Keratinocyte (primary cell): ENCODE data around the gene PARD3B.

Source experiments
- EZH2 ChIP-seq: IDR thresholded peaks from one replicate; pipeline ENCODE4 v1.6.1; 2012; ENCODE audit warnings: inconsistent platforms, mild to moderate bottlenecking, low read length, moderate library complexity
- TF ChIP-seq, protein P1 (sequence below), 3 experiments: IDR thresholded peaks in 1 of 3; conservative IDR thresholded peaks in 1 of 3; optimal IDR thresholded peaks in 1 of 3; 2 replicates in 2 of 3; 3 replicates in 1 of 3; pipeline versions ENCODE3 to v1.5.1; 2011; ENCODE audit warnings: low read length in 3 of 3, mild to moderate bottlenecking in 3 of 3, moderate library complexity in 2 of 3, control low read depth in 1 of 3, inconsistent platforms in 1 of 3; ENCODE audit not compliant: insufficient read depth in 2 of 3; ENCODE audit errors: extremely low read depth in 1 of 3

DNA sequence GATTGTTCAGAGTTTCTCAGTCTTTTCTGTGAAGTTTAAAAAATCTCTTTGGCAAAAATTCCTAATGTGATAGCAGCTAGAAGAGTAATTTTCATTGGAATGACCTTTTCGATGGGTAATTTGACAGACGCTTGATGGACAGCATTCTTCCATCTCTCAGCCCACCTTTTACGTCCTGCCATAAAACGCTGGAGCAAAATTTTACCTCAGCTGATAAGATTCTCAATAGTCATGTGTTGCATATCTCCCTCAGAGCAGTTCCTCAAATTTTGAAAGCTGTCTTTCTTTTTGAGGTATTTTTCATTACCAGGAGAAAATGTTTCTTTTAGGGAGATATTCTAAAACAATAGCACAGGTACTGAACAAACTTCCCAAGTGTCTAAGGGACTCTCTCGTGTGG, 441.4 kb downstream of the PARD3B start:
- TF ChIP-seq, protein P1, sequence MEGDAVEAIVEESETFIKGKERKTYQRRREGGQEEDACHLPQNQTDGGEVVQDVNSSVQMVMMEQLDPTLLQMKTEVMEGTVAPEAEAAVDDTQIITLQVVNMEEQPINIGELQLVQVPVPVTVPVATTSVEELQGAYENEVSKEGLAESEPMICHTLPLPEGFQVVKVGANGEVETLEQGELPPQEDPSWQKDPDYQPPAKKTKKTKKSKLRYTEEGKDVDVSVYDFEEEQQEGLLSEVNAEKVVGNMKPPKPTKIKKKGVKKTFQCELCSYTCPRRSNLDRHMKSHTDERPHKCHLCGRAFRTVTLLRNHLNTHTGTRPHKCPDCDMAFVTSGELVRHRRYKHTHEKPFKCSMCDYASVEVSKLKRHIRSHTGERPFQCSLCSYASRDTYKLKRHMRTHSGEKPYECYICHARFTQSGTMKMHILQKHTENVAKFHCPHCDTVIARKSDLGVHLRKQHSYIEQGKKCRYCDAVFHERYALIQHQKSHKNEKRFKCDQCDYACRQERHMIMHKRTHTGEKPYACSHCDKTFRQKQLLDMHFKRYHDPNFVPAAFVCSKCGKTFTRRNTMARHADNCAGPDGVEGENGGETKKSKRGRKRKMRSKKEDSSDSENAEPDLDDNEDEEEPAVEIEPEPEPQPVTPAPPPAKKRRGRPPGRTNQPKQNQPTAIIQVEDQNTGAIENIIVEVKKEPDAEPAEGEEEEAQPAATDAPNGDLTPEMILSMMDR (optimal IDR thresholded peaks at IDR 0.05 in 1 of 3, IDR thresholded peaks at IDR 0.05 in 1 of 3, conservative IDR thresholded peaks at IDR 0.05 in 1 of 3; ENCODE audit: extremely low read depth in 1 of 3, insufficient read depth in 2 of 3, low read length in 3 of 3) = no peak
- no peak for TF ChIP-seq EZH2
